HepG2 (cell line): ENCODE measurements around the gene TM9SF2. TPM values are rescaled to one million over a fixed set of nuclear protein-coding genes. Genes with fewer than 3 reads are reported as not detected.

Experiments
- CEBPG ChIP-seq: IDR thresholded peaks from 2 replicates; pipeline ENCODE4 v1.6.1; 2016
- DPF2 ChIP-seq: sonication (generic); formaldehyde crosslinking; IDR thresholded peaks from 2 replicates; pipeline ENCODE4 v1.4.0; 2020; ENCODE audit warnings: mild to moderate bottlenecking, low read depth, missing genetic modification reagents, borderline replicate concordance
- MTA1 ChIP-seq: sonication (generic); formaldehyde crosslinking; IDR thresholded peaks from 2 replicates; pipeline ENCODE4 v1.4.0; 2020; ENCODE audit warnings: missing genetic modification reagents, mild to moderate bottlenecking, borderline replicate concordance
- SNAPC2 ChIP-seq: sonication (generic); formaldehyde crosslinking; IDR thresholded peaks from 2 replicates; pipeline ENCODE4 v1.8.1; 2022; ENCODE audit warnings: mild to moderate bottlenecking, missing genetic modification reagents
- YY1 ChIP-seq: IDR thresholded peaks from 2 replicates; pipeline ENCODE4 v1.6.1; 2011; ENCODE audit warnings: low read length, low read depth, moderate library complexity, mild to moderate bottlenecking; ENCODE audit not compliant: insufficient read depth, insufficient replicate concordance
- ZBTB38 ChIP-seq: sonication (generic); formaldehyde crosslinking; IDR thresholded peaks from 2 replicates; pipeline ENCODE4 v1.5.1; 2020; ENCODE audit warnings: mild to moderate bottlenecking, missing genetic modification reagents
- ZNF335 ChIP-seq: sonication (generic); formaldehyde crosslinking; IDR thresholded peaks from 2 replicates; pipeline ENCODE4 v1.4.0; 2020; ENCODE audit warnings: missing genetic modification reagents
- ZNF563 ChIP-seq: sonication (generic); formaldehyde crosslinking; IDR thresholded peaks from 2 replicates; pipeline ENCODE4 v1.8.0; 2022; ENCODE audit warnings: mild to moderate bottlenecking, moderate library complexity, missing genetic modification reagents
- polyA plus RNA-seq, 8 experiments: library from polyadenylated mRNA; depleted of rRNA in 3 of 8; stranded (reverse) in 7 of 8; unstranded in 1 of 8; fragments of >200 nt; fragmentation: Illumina TruSeq in 4 of 8; extraction: Trizol in 4 of 8; gene quantifications; 2 replicates each; pipeline versions ENCODE4 v1.2.1 to v1.2.3, GENCODE V29; 2011 to 2016; ENCODE audit warnings: low read depth in 4 of 8, missing spikeins in 1 of 8, mixed read lengths in 1 of 8; ENCODE audit not compliant: insufficient read depth in 1 of 8
- total RNA-seq, 5 experiments: library from RNA; depleted of rRNA; stranded (reverse); fragments of >200 nt; fragmentation: Illumina TruSeq; extraction: Trizol; gene quantifications; 2 replicates each; pipeline ENCODE4 v1.2.3, GENCODE V29; 2016; ENCODE audit warnings: low read depth in 1 of 5
- TF ChIP-seq, protein P1 (sequence below): sonication (generic); formaldehyde crosslinking; IDR thresholded peaks from 2 replicates; pipeline ENCODE4 v1.9.0; 2021; ENCODE audit warnings: missing genetic modification reagents, mild to moderate bottlenecking, borderline replicate concordance
- TF ChIP-seq, protein P2 (sequence below): sonication (generic); formaldehyde crosslinking; IDR thresholded peaks from 2 replicates; pipeline ENCODE4 v1.5.0; 2020; ENCODE audit warnings: missing genetic modification reagents
- TF ChIP-seq, protein P3 (sequence below): sonication (generic); formaldehyde crosslinking; IDR thresholded peaks from 2 replicates; pipeline ENCODE4 v1.9.0; 2021; ENCODE audit warnings: mild to moderate bottlenecking, missing genetic modification reagents

The TM9SF2 gene
- total and polyA plus RNA-seq, 2 of the 13 experiments (the other 11 are each of a cell fraction or from before 2014, with no cell fraction given) = 94.1 to 123 TPM

DNA sequence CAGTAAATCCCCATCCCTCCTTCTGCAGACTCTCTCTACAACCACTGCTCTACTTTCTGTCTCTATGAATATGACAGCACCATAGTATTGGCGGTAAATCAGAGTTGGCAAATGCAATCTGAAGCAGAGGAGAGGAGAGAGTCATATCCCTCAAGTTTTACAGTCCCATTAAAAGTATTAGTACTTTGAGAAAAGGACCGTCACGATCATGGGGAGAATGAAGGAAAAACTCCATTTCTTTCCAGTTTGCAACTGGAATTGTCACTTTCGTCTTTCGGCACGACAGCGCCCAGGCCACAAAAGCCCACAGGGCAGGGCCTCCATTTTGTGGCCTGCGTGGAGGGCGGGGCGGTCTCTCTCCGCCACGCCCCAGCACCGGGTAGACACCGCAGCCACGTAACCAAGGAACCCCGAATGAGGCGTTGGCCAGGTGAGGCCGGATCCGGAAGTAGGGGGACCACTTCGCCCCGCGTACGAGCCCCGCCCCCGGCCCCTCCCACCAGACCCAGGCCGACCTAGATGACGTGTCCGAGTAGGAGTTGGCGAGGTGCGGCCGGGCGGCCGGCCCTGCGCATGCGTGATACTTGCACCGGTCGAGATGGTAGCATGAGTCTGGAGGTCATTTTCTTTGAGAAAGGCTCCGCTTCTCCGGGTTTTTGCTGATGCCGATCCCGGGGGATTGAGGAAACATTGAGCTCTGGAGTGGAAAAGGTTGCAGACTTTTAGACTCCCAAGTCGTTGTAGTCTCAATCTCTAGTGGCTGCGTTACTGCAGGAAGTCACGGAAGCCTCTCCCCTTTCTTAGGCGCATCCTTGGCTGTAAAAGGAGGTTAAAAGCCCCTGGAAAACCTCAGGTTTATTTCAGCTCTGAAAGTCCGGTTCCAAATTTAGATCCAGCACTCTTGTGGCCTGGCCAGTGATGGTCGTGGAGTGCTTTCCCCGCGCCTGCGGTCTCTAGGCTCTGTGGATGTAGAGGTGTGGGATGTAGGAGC, 2.8 kb upstream of the TM9SF2 start (continued):
- TF ChIP-seq ZNF563 (CRISPR knock-in tag) = peak; percentile 52; the same call in 1 of the 2 replicates
- TF ChIP-seq YY1 = peak; percentile 90
- no peak for TF ChIP-seq ZNF335
- peak; percentile 81 for TF ChIP-seq MTA1
- TF ChIP-seq, protein P1, sequence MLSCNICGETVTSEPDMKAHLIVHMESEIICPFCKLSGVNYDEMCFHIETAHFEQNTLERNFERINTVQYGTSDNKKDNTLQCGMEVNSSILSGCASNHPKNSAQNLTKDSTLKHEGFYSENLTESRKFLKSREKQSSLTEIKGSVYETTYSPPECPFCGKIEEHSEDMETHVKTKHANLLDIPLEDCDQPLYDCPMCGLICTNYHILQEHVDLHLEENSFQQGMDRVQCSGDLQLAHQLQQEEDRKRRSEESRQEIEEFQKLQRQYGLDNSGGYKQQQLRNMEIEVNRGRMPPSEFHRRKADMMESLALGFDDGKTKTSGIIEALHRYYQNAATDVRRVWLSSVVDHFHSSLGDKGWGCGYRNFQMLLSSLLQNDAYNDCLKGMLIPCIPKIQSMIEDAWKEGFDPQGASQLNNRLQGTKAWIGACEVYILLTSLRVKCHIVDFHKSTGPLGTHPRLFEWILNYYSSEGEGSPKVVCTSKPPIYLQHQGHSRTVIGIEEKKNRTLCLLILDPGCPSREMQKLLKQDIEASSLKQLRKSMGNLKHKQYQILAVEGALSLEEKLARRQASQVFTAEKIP (CRISPR knock-in tag) = no peak
- TF ChIP-seq, protein P2, sequence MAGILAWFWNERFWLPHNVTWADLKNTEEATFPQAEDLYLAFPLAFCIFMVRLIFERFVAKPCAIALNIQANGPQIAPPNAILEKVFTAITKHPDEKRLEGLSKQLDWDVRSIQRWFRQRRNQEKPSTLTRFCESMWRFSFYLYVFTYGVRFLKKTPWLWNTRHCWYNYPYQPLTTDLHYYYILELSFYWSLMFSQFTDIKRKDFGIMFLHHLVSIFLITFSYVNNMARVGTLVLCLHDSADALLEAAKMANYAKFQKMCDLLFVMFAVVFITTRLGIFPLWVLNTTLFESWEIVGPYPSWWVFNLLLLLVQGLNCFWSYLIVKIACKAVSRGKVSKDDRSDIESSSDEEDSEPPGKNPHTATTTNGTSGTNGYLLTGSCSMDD (CRISPR knock-in tag) = no peak
- no peak for TF ChIP-seq CEBPG (CRISPR knock-in tag)
- TF ChIP-seq SNAPC2 (CRISPR knock-in tag) = peak; percentile 82; the same call in 1 of the 2 replicates
- TF ChIP-seq DPF2 (CRISPR knock-in tag) = no peak
- TF ChIP-seq, protein P3, sequence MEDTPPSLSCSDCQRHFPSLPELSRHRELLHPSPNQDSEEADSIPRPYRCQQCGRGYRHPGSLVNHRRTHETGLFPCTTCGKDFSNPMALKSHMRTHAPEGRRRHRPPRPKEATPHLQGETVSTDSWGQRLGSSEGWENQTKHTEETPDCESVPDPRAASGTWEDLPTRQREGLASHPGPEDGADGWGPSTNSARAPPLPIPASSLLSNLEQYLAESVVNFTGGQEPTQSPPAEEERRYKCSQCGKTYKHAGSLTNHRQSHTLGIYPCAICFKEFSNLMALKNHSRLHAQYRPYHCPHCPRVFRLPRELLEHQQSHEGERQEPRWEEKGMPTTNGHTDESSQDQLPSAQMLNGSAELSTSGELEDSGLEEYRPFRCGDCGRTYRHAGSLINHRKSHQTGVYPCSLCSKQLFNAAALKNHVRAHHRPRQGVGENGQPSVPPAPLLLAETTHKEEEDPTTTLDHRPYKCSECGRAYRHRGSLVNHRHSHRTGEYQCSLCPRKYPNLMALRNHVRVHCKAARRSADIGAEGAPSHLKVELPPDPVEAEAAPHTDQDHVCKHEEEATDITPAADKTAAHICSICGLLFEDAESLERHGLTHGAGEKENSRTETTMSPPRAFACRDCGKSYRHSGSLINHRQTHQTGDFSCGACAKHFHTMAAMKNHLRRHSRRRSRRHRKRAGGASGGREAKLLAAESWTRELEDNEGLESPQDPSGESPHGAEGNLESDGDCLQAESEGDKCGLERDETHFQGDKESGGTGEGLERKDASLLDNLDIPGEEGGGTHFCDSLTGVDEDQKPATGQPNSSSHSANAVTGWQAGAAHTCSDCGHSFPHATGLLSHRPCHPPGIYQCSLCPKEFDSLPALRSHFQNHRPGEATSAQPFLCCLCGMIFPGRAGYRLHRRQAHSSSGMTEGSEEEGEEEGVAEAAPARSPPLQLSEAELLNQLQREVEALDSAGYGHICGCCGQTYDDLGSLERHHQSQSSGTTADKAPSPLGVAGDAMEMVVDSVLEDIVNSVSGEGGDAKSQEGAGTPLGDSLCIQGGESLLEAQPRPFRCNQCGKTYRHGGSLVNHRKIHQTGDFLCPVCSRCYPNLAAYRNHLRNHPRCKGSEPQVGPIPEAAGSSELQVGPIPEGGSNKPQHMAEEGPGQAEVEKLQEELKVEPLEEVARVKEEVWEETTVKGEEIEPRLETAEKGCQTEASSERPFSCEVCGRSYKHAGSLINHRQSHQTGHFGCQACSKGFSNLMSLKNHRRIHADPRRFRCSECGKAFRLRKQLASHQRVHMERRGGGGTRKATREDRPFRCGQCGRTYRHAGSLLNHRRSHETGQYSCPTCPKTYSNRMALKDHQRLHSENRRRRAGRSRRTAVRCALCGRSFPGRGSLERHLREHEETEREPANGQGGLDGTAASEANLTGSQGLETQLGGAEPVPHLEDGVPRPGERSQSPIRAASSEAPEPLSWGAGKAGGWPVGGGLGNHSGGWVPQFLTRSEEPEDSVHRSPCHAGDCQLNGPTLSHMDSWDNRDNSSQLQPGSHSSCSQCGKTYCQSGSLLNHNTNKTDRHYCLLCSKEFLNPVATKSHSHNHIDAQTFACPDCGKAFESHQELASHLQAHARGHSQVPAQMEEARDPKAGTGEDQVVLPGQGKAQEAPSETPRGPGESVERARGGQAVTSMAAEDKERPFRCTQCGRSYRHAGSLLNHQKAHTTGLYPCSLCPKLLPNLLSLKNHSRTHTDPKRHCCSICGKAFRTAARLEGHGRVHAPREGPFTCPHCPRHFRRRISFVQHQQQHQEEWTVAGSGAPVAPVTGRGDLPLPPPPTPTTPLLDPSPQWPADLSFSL (CRISPR knock-in tag) = no peak
- TF ChIP-seq ZBTB38 = peak; percentile 90
